HG03025 (cell line): ENCODE results near the gene NAA11.
"Not testable (repeated sequence)": the region's sequence is repeated elsewhere in the genome, so short reads cannot be mapped to it uniquely, and the experiment has no call there.

ENCODE experiments used
- ATAC-seq: cut with Tn5 transposase; IDR thresholded peaks from one replicate; pipeline ENCODE4 v1.9.1; 2021; ENCODE audit warnings: mild to moderate bottlenecking, moderate library complexity; ENCODE audit not compliant: unreplicated experiment, low FRiP score

Gene NAA11

GRCh38 chr4:79311279-79311678 is 14.6 kb downstream of the NAA11 start:
- ATAC-seq, result no peak

DNA sequence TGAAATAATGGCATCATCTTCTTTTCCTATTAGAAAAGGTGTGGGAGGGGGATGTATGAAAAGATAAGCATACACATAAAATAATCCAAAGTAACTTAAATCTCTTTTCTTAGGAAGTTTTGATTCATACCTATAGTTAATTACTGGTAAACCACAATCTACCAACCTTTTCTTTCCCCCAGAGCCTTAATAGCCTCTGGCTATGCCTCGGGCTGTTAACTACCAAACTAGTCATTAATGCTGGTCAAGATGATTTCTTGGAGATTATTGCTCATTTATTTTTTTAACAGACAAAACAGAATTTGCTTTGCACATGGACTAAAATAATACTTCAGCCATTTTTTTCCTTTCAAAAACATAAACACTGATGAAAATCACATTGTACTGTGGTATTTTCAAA is 16.9 kb downstream of the NAA11 start:
- no peak for ATAC-seq

DNA sequence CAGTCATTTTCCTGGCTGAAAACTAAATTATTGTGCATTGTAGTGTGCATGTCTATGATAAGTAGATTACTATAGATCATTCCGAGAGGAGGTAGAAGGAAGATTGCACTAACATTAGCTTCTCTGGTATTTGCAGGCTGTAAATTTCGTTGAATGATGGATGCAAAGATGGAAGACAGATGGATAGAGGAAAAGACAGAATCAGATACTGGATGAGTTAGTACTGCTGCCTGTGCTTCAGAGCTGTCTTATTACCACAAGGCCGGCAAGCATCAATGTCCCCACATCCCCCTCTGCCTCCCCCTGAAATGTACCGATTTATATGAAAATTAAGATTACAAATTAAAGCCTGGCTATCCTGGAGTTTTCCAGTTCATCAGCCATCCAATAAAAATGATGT is 17.7 kb downstream of the NAA11 start:
- ATAC-seq, result no peak

- ATAC-seq, result no peak
These were observed 19.1 kb downstream of the NAA11 start for GRCh38 chr4:79306795-79307194.

GRCh38 chr4:79300280-79300679 is 25.6 kb downstream of the NAA11 start:
- ATAC-seq, result no peak

DNA sequence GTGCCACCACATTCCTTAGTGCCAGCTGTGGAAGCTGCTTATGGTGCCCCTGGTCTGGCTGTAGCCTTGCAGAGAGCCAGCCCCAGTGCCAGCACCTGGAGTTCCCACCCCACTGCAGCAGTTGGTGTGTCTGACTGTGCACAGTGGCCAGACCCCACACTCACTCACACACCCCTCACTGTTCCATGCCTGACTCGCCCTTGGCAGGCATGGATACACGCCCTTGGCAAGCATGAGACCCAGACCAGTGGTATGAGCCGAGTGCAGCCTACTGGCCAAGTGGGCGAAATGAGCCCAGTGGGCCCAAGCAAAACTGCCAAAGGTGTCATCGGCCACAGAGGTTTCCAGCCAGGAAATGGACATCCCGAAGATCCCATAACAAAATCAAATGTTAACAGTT is 27.4 kb downstream of the NAA11 start:
- no peak for ATAC-seq

GRCh38 chr4:79298027-79298426 is 27.8 kb downstream of the NAA11 start:
- ATAC-seq, result no peak

GRCh38 chr4:79297479-79297878 is 28.4 kb downstream of the NAA11 start:
- ATAC-seq, result no peak

- ATAC-seq, result no peak
These were observed 29.0 kb downstream of the NAA11 start for GRCh38 chr4:79296768-79297428.

DNA sequence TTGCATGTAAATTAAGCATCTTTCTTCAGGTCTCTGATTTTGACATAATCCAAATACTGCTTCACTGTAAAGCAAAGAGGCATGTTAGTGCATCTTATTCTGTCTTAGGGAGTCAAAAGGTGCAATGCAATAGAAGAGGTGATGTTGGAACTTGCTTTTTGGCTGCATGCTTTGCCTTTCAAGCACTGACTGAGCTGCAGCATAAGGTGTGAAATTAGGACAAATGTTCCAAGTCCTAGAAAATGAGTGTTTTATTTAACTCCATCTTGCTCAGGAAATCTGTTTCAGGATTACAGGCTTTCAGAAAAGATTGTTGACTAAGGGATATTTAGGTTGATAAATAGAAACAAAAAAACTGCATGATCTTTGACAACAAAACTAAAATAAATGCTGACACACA is 30.8 kb downstream of the NAA11 start:
- ATAC-seq, result no peak

GRCh38 chr4:79294064-79294463 is 31.8 kb downstream of the NAA11 start:
- no peak for ATAC-seq

DNA sequence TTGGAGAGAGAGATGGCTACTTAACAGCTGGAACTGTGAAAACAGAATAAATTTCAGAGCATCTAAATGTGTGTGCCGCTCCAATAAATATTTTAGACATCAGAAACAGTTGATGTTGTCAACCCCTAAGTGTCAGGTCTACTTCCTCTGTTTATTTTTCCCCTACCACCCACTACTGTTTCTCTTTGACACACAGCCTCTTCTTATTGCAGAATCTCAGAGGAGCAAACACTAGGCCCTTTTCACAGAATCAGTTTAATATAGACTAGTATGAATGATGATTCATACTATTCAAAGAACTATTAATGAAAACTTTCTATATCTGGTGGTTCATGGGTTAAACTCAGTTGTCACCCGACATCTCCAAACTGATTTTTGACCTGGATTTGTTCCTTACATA is 33.9 kb downstream of the NAA11 start:
- peak; percentile 84 for ATAC-seq

GRCh38 chr4:79290376-79290775 is 35.5 kb downstream of the NAA11 start:
- ATAC-seq, result no peak

DNA sequence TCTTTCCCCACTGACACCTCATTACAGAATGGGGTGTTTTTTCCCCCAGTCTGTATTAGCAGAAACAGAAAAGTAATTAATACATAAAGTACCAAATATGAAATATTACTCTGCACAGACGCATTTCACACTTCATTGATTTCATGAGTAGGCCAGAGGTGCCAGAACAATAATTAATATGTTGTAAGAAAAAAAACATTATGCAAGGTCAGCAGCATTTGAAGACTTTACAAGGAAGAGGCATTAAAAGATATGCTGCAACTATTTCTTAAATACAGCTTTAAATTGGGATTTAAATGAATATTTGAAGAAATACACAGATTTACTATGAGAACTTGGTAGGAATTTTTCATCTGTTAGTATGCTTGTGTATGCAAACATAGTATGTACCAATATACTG is 37.7 kb downstream of the NAA11 start:
- ATAC-seq, result no peak

DNA sequence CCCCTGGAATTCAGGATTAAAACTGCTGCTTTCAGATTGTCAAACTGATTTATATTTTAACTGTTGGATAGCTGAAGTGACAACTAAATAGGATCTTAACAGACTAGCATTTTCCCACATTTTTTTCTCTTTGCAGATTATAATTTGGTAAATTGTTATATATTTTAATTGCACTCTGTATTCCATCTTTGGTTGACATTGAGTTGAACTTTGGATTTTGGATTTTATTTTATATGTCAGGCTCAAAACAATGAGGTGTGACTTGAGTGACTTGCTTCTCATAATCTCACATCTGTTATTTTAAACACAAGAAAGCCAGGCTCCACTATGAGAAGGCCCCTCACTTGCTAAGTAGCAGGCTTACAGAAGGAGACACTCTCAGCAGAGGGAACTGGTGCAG is 38.1 kb downstream of the NAA11 start:
- ATAC-seq, result no peak

GRCh38 chr4:79287076-79287475 is 38.8 kb downstream of the NAA11 start:
- no peak for ATAC-seq

DNA sequence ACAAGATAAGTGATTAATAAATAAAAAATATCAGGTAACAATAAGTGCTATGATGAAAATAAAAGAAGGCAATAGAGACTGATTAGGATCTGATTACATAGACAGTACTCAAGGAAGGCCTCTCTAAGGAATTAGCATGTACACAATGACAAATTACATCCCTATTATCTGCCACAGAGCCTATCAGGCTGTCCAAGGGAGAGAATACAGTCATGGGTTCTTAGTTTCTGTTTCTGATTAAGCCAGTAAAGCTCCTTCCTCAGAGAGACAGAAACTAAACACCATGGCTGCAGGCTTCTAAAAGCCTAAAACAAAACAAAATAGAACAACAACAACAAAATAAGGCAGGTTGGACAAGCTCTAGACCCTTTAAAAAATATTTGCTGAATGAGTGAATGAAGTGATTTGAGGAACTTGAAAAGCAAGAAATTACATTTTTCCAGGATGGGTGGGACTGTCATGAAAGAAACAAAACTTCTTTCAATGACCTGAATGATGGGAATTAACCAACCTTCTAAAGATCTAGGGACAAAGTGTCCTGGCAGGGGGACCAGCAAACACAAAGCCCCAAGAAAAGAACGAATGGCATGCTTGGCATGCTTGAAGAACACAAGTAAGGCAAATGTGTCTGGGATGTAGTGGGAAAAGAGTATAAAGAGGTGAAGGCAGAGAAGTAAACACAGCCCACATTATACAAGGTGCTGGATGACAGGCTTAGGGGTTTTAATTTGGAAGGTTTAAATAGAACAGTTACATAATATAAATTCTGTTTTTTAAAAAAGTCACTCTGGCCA is 44.1 kb downstream of the NAA11 start:
- no peak for ATAC-seq

GRCh38 chr4:79277467-79277866 is 48.4 kb downstream of the NAA11 start:
- not testable (repeated sequence) for ATAC-seq

- ATAC-seq, result no peak
These were observed 51.9 kb downstream of the NAA11 start for GRCh38 chr4:79273915-79274314.

DNA sequence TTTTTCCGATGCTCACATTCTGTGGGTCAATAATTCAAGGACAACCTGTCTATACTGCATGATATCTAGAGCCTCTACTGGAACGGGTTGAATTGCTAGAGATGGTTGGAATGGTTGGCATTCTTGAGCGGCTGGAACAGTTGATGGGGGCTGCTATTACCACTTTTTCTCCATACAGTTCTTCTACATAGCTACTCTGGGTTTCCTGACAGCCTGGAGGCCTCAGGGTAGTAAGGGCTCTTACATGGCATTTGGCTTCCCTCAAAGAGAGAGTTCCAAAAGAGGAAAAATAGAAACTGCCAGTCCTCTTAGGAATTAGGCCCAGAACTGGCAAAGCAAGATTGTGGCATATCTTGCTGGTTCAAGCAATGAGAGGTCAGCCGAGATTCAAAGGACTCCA is 53.1 kb downstream of the NAA11 start:
- no peak for ATAC-seq

- no peak for ATAC-seq
These were observed 53.7 kb downstream of the NAA11 start for GRCh38 chr4:79272126-79272525.

DNA sequence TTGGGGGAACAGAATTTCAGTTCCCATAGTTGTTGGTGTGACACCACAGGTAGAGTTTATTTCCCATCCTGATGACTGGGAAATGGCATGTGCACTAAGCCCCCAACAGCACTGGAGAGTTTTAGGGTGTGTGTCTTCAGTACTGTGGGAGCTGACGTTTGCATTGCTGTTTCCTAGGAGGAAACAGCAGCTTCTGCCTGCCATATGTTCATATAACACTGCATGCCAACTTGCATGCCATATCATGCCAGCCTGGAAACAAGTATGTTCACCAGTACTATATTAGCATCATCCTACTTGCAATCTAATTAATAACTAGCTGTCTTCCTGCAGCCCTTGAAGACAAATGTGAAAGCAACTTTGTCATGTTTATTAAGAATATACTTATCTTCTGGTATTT is 58.2 kb downstream of the NAA11 start:
- ATAC-seq, result no peak
